Dedifferentiated amniotic fluid mesenchymal stem cell (primary cell): ENCODE data around the gene HLA-C.
"Not testable (repeated sequence)": the region's sequence is repeated elsewhere in the genome, so short reads cannot be mapped to it uniquely, and the experiment has no call there.

ENCODE experiments used
- DNase-seq: peaks from one replicate; pipeline ENCODE4 v3.0.0-alpha.2; 2016; ENCODE audit errors: extremely low spot score

HLA-C gene

GRCh38 chr6:31270788-31271640 is 878 bp downstream of the HLA-C start:
- DNase-seq: peak; percentile 37

GRCh38 chr6:31268836-31269235 is 3.1 kb downstream of the HLA-C start:
- no peak for DNase-seq

GRCh38 chr6:31268369-31268765 is 3.5 kb downstream of the HLA-C start:
- no peak for DNase-seq

- no peak for DNase-seq
These were observed 4.1 kb downstream of the HLA-C start for GRCh38 chr6:31267651-31268368.

GRCh38 chr6:31266567-31267360 is 5.1 kb downstream of the HLA-C start:
- no peak for DNase-seq

- no peak for DNase-seq
These were observed 6.0 kb downstream of the HLA-C start for GRCh38 chr6:31265926-31266325.

GRCh38 chr6:31263346-31263933 is 8.5 kb downstream of the HLA-C start:
- not testable (repeated sequence) for DNase-seq

- DNase-seq: not testable (repeated sequence)
These were observed 11.9 kb downstream of the HLA-C start for GRCh38 chr6:31259995-31260394.

GRCh38 chr6:31252625-31253024 is 19.3 kb downstream of the HLA-C start:
- no peak for DNase-seq

GRCh38 chr6:31251261-31251660 is 20.6 kb downstream of the HLA-C start:
- DNase-seq: no peak

GRCh38 chr6:31249184-31249583 is 22.7 kb downstream of the HLA-C start:
- DNase-seq: no peak

- DNase-seq: no peak
These were observed 24.1 kb downstream of the HLA-C start for GRCh38 chr6:31247813-31248212.

- no peak for DNase-seq
These were observed 25.8 kb downstream of the HLA-C start for GRCh38 chr6:31246051-31246521.

GRCh38 chr6:31243508-31243907 is 28.4 kb downstream of the HLA-C start:
- DNase-seq: no peak

- DNase-seq: no peak
These were observed 32.0 kb downstream of the HLA-C start for GRCh38 chr6:31239854-31240253.

- DNase-seq: not testable (repeated sequence)
These were observed 37.8 kb downstream of the HLA-C start for GRCh38 chr6:31234101-31234500.

- no peak for DNase-seq
These were observed 43.4 kb downstream of the HLA-C start for GRCh38 chr6:31228476-31228875.

GRCh38 chr6:31227143-31227542 is 44.7 kb downstream of the HLA-C start:
- DNase-seq: no peak

- no peak for DNase-seq
These were observed 46.2 kb downstream of the HLA-C start for GRCh38 chr6:31225735-31226134.

GRCh38 chr6:31222496-31222895 is 49.4 kb downstream of the HLA-C start:
- no peak for DNase-seq
